ENCODE measurements around the gene STARD7.
"Not testable (repeated sequence)": the region's sequence is repeated elsewhere in the genome, so short reads cannot be mapped to it uniquely, and the experiment has no call there.

Gene STARD7

DNA sequence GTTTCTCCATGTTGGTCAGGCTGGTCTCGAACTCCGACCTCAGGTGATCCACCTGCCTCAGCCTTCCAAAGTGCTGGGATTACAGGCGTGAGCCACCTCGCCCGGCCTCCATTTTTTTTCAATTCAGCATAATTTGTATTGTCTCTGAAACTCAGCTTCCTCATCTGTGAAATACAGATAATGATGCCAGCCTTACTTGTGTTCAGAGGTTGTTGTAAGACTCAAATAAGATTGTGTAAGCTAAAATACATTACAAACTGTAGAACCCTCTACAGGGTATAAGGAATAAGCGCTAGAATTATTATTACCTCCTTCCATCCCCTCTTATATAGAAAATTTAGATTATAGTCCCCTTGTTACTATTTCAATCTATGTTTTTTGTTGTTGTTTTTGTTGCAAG, 24.8 kb upstream of the STARD7 start:
- DNase-seq = no peak

DNA sequence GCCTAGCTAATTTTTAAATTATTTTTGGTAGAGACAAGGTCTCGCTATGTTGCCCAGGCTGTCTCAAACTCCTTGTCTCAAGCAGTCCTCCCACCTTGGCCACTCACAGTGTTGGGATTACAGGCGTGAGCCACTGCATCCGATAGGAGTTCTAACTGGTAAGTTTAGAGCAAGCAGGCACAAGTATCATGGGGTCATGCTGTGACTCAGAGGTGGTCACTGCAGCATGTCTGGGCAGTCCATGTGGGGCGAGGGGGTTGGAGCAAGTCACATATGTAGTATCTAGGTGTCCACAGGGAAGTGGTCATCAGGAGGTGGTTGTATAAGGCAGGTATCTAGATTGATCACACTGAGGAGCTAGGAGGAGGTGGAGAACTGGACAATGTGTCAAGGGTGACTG, 22.7 kb upstream of the STARD7 start:
- DNase-seq = no peak

DNA sequence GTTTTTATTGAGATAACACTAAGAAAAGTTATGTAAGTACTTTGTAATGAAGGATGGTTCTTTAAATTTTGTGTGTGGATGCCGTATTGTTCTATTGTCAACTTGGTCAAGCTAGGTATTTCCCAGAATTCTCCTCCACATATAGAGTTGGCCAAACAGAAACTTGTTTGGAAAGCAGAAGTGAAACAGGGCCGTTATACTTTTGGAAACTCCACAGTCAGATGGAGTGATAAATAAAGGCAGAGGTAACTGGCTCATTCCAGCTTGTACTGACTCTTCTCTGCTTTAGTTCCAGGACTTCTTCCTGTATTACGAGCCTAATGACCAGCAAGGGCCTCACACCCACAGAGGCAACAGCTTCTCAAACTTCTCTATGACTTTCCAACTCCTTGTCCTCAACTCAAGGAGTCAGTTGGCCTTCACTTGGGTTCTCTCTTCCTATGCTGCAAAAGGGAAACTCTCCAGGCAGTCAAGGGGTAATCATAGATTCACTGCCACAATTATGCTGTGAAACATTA, 16.4 kb upstream of the STARD7 start:
- DNase-seq = no peak

- DNase-seq = not testable (repeated sequence)
These were observed 12.5 kb upstream of the STARD7 start for GRCh38 chr2:96221106-96221505.

DNA sequence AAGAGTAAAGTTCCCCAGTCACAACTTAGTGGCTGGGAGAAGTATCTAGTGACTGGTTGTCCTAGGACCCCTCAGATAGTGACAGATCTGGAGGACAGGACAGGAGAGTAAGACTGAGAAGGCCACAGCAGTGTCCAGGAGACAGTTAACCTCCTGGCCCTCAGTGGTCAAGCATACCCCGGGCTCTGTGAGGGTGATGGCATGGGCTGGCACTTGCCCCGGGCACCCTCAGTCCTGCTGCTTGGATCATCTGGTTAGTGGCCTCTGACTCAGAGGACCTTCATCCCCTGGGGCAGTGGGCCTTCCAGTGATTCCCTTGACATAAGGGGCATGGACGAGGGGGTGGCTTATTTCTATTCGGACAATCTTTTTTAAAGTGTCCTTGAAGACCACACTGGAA, 11.3 kb upstream of the STARD7 start:
- DNase-seq = not testable (repeated sequence)

- no peak for DNase-seq
These were observed 10.0 kb upstream of the STARD7 start for GRCh38 chr2:96218508-96219131.

DNA sequence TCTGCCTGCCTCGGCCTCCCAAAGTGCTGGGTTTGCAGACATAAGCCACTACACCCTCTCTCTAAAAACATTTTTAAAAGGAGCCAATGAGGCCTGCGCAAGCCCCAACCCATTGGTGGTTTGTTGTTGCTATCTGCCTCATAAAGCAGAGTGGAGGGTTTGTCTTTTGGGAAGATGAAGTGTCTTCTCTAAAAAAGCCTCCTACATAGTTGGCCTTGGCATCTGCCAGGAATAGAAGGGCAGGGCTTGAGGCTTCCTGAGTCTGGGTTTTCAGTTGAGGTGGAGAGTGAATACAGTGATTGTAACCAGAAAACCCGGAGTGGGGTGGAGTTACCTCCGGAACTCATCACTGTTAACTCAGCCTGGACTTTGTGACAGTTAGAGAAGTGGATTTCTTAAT, 5.9 kb upstream of the STARD7 start:
- DNase-seq = no peak

GRCh38 chr2:96213379-96213778, 4.8 kb upstream of the STARD7 start:
- DNase-seq = no peak

GRCh38 chr2:96212339-96212738, 3.7 kb upstream of the STARD7 start:
- no peak for DNase-seq

- DNase-seq = no peak
These were observed 1.1 kb upstream of the STARD7 start for GRCh38 chr2:96209729-96210085.

- no peak for DNase-seq
These were observed 543 bp upstream of the STARD7 start for GRCh38 chr2:96209011-96209728.

GRCh38 chr2:96207774-96208142, 869 bp downstream of the STARD7 start:
- peak; percentile 21 for DNase-seq

DNA sequence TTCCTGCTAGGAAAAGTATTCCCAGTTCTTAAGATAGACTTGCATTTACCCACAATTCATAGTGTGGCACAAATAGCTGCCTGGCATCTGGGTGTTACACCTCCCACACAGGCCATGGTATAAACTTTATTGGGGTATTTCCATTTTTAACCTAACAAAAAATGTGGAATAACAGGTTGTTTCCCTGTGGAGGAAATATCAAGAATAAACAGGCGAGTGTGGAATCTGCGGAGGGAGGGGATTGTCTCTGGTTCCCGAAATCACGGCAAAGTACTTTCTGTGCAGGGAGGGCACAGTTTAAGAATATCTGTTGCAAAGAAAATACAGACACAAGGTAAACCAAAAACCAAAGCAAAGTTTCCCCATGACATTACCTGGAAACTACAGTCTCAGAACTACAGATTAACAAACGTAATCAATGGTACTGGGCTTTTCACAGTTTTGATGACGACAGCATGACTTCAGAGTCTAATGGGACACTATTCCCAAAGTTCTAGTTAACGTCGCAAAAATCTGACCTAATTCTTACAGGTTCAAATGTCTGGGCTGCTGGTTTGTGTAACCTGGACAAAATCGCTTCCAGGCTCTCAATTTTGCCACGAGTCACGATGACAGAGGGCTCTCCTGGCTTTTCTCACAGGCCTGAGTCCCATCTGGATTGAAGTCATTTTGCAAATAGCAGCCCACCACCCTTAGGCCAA, 1.4 kb downstream of the STARD7 start:
- DNase-seq = no peak

DNA sequence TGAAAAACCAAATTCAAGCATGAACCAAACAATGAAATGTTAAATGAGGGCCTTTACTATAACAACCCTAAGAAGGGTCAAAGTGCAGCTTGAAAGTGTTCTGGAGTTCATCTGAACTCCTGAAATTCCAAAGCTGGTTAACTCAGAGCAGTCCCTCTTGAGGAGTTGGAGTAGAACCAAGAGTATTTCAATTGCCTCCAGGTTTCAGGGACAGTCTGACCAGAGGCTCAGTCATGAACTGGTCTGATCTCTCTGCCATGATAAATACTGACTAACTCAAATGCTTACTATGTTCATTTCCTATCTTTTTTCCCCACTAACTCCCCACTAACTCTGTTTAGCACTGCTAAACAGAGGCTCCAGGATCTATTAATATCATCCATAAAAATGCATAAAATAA, 2.7 kb downstream of the STARD7 start:
- DNase-seq = no peak

DNA sequence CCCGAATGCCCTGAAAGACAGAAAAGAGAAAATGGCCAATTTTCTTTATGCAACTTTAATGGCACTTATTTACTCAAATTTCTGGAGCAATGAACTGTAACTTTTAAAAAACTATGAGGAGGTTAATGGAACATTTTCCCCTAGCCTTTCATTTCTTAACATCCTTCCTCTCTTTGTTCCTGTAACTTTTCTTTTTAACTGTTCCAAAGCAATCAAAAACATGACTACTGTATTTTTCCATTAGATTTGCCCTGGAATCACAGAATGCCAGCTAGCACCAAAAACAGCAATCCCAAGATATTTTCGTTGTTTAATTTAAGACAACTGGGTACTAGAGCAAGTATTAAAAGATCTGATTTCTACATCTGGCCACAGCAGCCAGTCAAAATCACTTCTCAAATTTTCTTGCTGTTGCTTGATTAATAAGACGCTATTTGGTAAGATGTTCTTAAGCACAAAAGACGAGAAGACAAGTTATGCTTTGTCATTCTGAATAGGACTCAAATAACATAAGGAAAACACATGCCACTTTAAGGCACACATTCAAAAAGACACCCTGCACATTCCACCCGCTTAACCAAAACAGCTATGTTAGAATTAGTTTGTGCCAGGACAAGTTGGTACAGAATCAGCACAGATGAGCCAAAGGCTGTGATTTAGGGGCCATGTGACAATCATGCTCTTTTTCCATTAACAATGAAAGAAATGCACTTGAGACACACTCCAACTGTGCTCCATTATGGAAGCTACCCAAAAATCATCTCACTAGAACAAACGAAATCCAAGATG, 3.6 kb downstream of the STARD7 start:
- DNase-seq = no peak

- peak; percentile 24 for DNase-seq
These were observed 5.2 kb downstream of the STARD7 start for GRCh38 chr2:96203130-96204028.

- DNase-seq = no peak
These were observed 6.3 kb downstream of the STARD7 start for GRCh38 chr2:96202152-96202854.

GRCh38 chr2:96201338-96201737, 7.3 kb downstream of the STARD7 start:
- no peak for DNase-seq

DNA sequence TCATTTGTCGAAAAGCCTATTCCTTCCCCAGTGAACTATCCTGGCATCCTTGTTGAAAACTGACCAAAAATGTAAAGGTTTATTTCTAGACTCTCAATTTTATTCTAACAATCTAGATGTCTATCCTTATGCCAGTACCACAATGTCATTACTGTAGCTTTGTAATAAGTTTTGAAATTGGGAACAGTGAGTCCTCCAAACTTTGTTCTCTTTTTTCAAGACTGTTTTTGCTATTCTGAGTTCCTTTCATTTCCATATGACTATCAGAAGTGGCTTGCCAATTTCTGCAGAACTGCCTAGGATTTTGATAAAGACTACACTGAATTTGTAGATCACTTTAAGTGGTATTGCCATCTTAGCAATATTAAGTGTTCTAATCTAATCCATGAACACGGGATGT, 9.7 kb downstream of the STARD7 start:
- DNase-seq = no peak

- DNase-seq = no peak
These were observed 10.9 kb downstream of the STARD7 start for GRCh38 chr2:96197546-96198255.

Data from CD4-positive, alpha-beta T cell treated with Interleukin-4 for 4 hours (primary cell).